Measurements from ENCODE around the gene MELK.

GRCh38 chr9:36590231-36590630 lies 17.5 kb downstream of the MELK start:
- TF ChIP-seq EP300 (IDR thresholded peaks at IDR 0.05) = no peak
- no peak for TF ChIP-seq CTCF (IDR thresholded peaks at IDR 0.05)
- TF ChIP-seq POLR2AphosphoS5 (IDR thresholded peaks at IDR 0.05) = no peak
